Measurements from ENCODE around the gene ZNF136. TPM values are rescaled to one million over a fixed set of nuclear protein-coding genes. Genes with fewer than 3 reads are reported as not detected.
A peak's percentile ranks its signal among the peaks of the same experiment; 100 is the strongest.

Gene ZNF136
- total RNA-seq, 1 experiment from 2014 or later, result 4.0 TPM

DNA sequence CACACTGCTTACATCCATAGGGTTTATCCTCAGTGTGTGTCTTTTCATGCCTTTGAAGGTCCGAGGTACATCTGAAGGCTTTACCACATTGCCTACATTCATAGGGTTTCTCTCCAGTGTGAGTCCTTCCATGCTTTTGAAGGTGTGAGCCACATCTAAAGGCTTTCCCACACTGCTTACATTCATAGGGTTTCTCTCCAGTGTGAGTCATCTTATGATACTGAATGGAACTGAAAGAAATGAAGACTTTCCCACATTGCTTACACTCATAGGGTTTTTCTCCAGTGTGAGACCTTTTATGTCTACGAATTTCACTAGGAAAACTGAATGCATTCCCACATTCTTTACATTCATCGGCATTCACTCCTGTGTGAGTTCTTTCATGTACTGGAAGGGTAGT lies 29.8 kb upstream of the ZNF136 start (continued):
- TF ChIP-seq RAD21 (IDR thresholded peaks at IDR 0.05; ENCODE audit: low read depth), result no peak
- TF ChIP-seq JUND (IDR thresholded peaks at IDR 0.05), result no peak

DNA sequence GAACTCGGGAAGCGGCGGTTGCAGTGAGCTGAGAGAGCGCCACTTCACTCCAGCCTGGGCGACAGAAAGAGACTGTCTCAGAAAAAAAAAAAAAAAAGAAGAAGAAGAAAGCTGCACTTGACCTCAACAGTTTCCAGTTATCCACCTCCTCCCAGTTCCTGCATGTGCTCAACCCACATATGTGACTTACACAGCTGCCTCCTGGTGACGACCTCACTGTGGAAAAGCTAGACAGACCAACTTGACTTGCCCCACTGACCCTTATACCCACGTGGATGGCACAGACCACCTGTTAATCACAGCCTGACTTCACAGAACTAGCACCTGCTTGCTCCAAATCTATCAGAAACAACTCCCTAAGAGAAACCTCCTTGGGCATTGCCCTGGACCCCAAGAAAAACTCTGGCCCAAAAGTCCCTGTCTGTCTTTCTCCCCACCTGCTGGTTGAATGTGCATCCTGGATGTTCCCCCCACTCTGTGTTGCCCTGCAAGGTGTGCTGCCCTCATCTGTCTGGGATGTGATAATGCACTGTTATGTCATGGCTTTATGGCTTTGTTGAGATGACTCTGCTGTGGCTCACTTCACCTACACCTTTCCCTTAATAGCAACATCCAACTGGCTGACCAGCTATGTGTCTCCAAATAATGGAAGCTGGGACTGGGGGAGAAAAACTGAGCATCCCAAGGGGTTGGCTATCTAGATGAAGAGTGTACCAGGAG lies 25.5 kb upstream of the ZNF136 start:
- H3K4me2 ChIP-seq (ENCODE audit: low read length), result no peak overlapping the region
- no peaks in the 10 kb centered on the region for H3K9me2 ChIP-seq (ENCODE audit: insufficient read depth)
- H3K9ac ChIP-seq (ENCODE audit: low read length), result no peak overlapping the region
- H3K9me3 ChIP-seq (ENCODE audit: control insufficient read depth in 1 of 2, insufficient read depth in 1 of 2, low read depth in 1 of 2, low read length in 2 of 2), result peaks cover 7 to 17% of the 10 kb centered on the region in 2 experiments; a peak in 2 of 4 replicates
- no peak for ATAC-seq
- H3K27me3 ChIP-seq (ENCODE audit: insufficient read depth, low read length), result no peaks in the 10 kb centered on the region
- RAD21 ChIA-PET (ENCODE audit: low non-redundant PET in 1 of 2, low total read pairs in 2 of 2, uncharacterized antibody in 2 of 2, unreplicated experiment in 2 of 2), result no interaction called here
- DNase-seq (ENCODE audit: low read depth, low spot score), result no peak
- no peaks in the 10 kb centered on the region for H3K36me3 ChIP-seq (ENCODE audit: control insufficient read depth in 1 of 2, insufficient read depth in 2 of 2, low read length in 2 of 2)
- H3K4me1 ChIP-seq (ENCODE audit: control insufficient read depth in 1 of 2, insufficient read depth in 2 of 2, low read length in 2 of 2), result no peaks in the 10 kb centered on the region
- H3K4me3 ChIP-seq (replicated peaks in 1 of 2; ENCODE audit: low read depth in 1 of 2, low read length in 2 of 2), result no peak overlapping the region
- intact Hi-C loops (cut with micrococcal nuclease), result no loop called here
- no TSS peak for BruUV-seq (replicated peaks)
- no peak for TF ChIP-seq ELF1 (IDR thresholded peaks at IDR 0.05; ENCODE audit: borderline replicate concordance, low read depth)
- TF ChIP-seq RAD21 (IDR thresholded peaks at IDR 0.05; ENCODE audit: low read depth), result peak; percentile 21; the same call in 1 of the 2 replicates
- peak in 2 of 3 experiments; percentile 12 to 30; a peak in 1 of 6 replicates for TF ChIP-seq CTCF (IDR thresholded peaks at IDR 0.05 in 2 of 3, conservative IDR thresholded peaks at IDR 0.05 in 1 of 3; ENCODE audit: borderline replicate concordance in 1 of 3, insufficient read depth in 1 of 3, low read depth in 2 of 3, low read length in 2 of 3)
- H2AFZ ChIP-seq (ENCODE audit: low read depth, low read length, poor library complexity, severe bottlenecking), result no peak overlapping the region
- no peaks in the 10 kb centered on the region for H4K20me1 ChIP-seq (ENCODE audit: insufficient read depth)
- no peak overlapping the region for H3K27ac ChIP-seq (ENCODE audit: low read depth, low read length)
- no peaks in the 10 kb centered on the region for H3K79me2 ChIP-seq (ENCODE audit: insufficient read depth, low read length)
- POLR2A ChIA-PET, result no interaction called here
- CTCF ChIA-PET, result no interaction called here

GRCh38 chr19:12139269-12139668 lies 23.6 kb upstream of the ZNF136 start:
- H3K9ac ChIP-seq (ENCODE audit: low read length), result no peak overlapping the region
- H4K20me1 ChIP-seq (ENCODE audit: insufficient read depth), result no peaks in the 10 kb centered on the region
- H3K79me2 ChIP-seq (ENCODE audit: insufficient read depth, low read length), result no peaks in the 10 kb centered on the region
- H2AFZ ChIP-seq (ENCODE audit: low read depth, low read length, poor library complexity, severe bottlenecking), result no peak overlapping the region
- no peak for DNase-seq (ENCODE audit: low read depth, low spot score)
- intact Hi-C loops (cut with micrococcal nuclease), result no loop called here
- ChIA-PET CTCF (no interaction called here), RAD21 (ENCODE audit: low non-redundant PET in 1 of 2, low total read pairs in 2 of 2, uncharacterized antibody in 2 of 2, unreplicated experiment in 2 of 2) (no interaction called here), POLR2A (no interaction called here)
- H3K9me3 ChIP-seq (ENCODE audit: control insufficient read depth in 1 of 2, insufficient read depth in 1 of 2, low read depth in 1 of 2, low read length in 2 of 2), result peaks cover 6 to 7% of the 10 kb centered on the region in 2 experiments; a peak in 2 of 4 replicates
- no peak for ATAC-seq
- no peaks in the 10 kb centered on the region for H3K36me3 ChIP-seq (ENCODE audit: control insufficient read depth in 1 of 2, insufficient read depth in 2 of 2, low read length in 2 of 2)
- no TSS peak for BruUV-seq (replicated peaks)
- no peaks in the 10 kb centered on the region for H3K9me2 ChIP-seq (ENCODE audit: insufficient read depth)
- no peaks in the 10 kb centered on the region for H3K4me1 ChIP-seq (ENCODE audit: control insufficient read depth in 1 of 2, insufficient read depth in 2 of 2, low read length in 2 of 2)
- no peak overlapping the region for H3K27ac ChIP-seq (ENCODE audit: low read depth, low read length)
- peak overlapping the region in 1 of 2 experiments; percentile 44; a peak in 1 of 4 replicates for H3K4me3 ChIP-seq (replicated peaks in 1 of 2; ENCODE audit: low read depth in 1 of 2, low read length in 2 of 2)
- H3K27me3 ChIP-seq (ENCODE audit: insufficient read depth, low read length), result no peaks in the 10 kb centered on the region
- H3K4me2 ChIP-seq (ENCODE audit: low read length), result peak overlapping the region; percentile 60; the same call in 1 of the 2 replicates
- TF ChIP-seq POLR2A (IDR thresholded peaks at IDR 0.05; ENCODE audit: borderline replicate concordance, extremely low read depth, insufficient read depth, insufficient read length) (no peak), SP1 (IDR thresholded peaks at IDR 0.05; ENCODE audit: low read depth) (no peak), ATF3 (IDR thresholded peaks at IDR 0.05) (no peak), RAD21 (IDR thresholded peaks at IDR 0.05; ENCODE audit: low read depth) (no peak), TCF7L2 (IDR thresholded peaks at IDR 0.05; ENCODE audit: borderline replicate concordance, extremely low read depth, insufficient read depth, insufficient read length) (no peak), CBX3 (IDR thresholded peaks at IDR 0.05; ENCODE audit: low read depth) (no peak), POLR2AphosphoS5 (IDR thresholded peaks at IDR 0.05; ENCODE audit: low read depth, low read length) (no peak), FOSL1 (IDR thresholded peaks at IDR 0.05; ENCODE audit: low read depth) (no peak), REST (IDR thresholded peaks at IDR 0.05; ENCODE audit: low read depth) (no peak), ELF1 (IDR thresholded peaks at IDR 0.05; ENCODE audit: borderline replicate concordance, low read depth) (no peak)

Data from HCT116 (cell line).